ENCODE results near the gene RNF14. TPM values are rescaled to one million over a fixed set of nuclear protein-coding genes. Genes with fewer than 3 reads are reported as not detected.

RNF14 gene
- total and polyA plus RNA-seq, 2 experiments from 2014 or later: 48.2 to 53.0 TPM

- Histone ChIP-seq H3K4me3 (no peak overlapping the region), H3K9me3 (ENCODE audit: low read depth) (no peaks in the 10 kb centered on the region), H2AFZ (no peak overlapping the region), H3K9me2 (replicated peaks; ENCODE audit: insufficient read depth) (no peaks in the 10 kb centered on the region), H3K4me2 (no peak overlapping the region), H3K4me1 (ENCODE audit: insufficient read depth) (no peaks in the 10 kb centered on the region), H3K27ac (no peak overlapping the region), H3K27me3 (no peaks in the 10 kb centered on the region), H3K36me3 (replicated peaks; ENCODE audit: insufficient read depth, low read depth) (no peaks in the 10 kb centered on the region), H4K20me1 (ENCODE audit: insufficient read depth, poor library complexity, severe bottlenecking) (no peaks in the 10 kb centered on the region), H3K79me2 (peaks cover 4% of the 10 kb centered on the region)
- 96% methylated on average over 4 of the region's 4 CpGs for WGBS (ENCODE audit: low lambda C conversion rate, missing lambda C conversion rate)
- DNase-seq (ENCODE audit: low spot score): no peak
- TF ChIP-seq EZH2phosphoT487 (IDR thresholded peaks at IDR 0.05; ENCODE audit: low read depth, severe bottlenecking, unreplicated experiment): no peak
- TF ChIP-seq CTCF (IDR thresholded peaks at IDR 0.05; ENCODE audit: poor library complexity): no peak
- TF ChIP-seq EZH2 (IDR thresholded peaks at IDR 0.05; ENCODE audit: borderline replicate concordance): no peak
Measured at GRCh38 chr5:142009886-142010285, 41.0 kb downstream of the RNF14 start.

- WGBS (ENCODE audit: low lambda C conversion rate, missing lambda C conversion rate): 94% methylated on average over 9 of the region's 9 CpGs
- TF ChIP-seq CTCF (IDR thresholded peaks at IDR 0.05; ENCODE audit: poor library complexity) (no peak), EZH2 (IDR thresholded peaks at IDR 0.05; ENCODE audit: borderline replicate concordance) (no peak), EZH2phosphoT487 (IDR thresholded peaks at IDR 0.05; ENCODE audit: low read depth, severe bottlenecking, unreplicated experiment) (no peak)
Measured at GRCh38 chr5:142011572-142012185, 42.8 kb downstream of the RNF14 start.

GRCh38 chr5:142012186-142012785 is 43.4 kb downstream of the RNF14 start:
- no peaks in the 10 kb centered on the region for H4K20me1 ChIP-seq (ENCODE audit: insufficient read depth, poor library complexity, severe bottlenecking)
- H3K79me2 ChIP-seq: peaks cover 4% of the 10 kb centered on the region
- H3K27ac ChIP-seq: peak overlapping the region; percentile 81
- H3K9me3 ChIP-seq (ENCODE audit: low read depth): no peaks in the 10 kb centered on the region
- WGBS (ENCODE audit: low lambda C conversion rate, missing lambda C conversion rate): 15% methylated on average over 18 of the region's 18 CpGs
- TF ChIP-seq EZH2 (IDR thresholded peaks at IDR 0.05; ENCODE audit: borderline replicate concordance) (no peak), EZH2phosphoT487 (IDR thresholded peaks at IDR 0.05; ENCODE audit: low read depth, severe bottlenecking, unreplicated experiment) (no peak), CTCF (IDR thresholded peaks at IDR 0.05; ENCODE audit: poor library complexity) (peak; percentile 42)
- H3K4me1 ChIP-seq (ENCODE audit: insufficient read depth): no peaks in the 10 kb centered on the region
- H3K9me2 ChIP-seq (replicated peaks; ENCODE audit: insufficient read depth): no peaks in the 10 kb centered on the region
- no peaks in the 10 kb centered on the region for H3K36me3 ChIP-seq (replicated peaks; ENCODE audit: insufficient read depth, low read depth)
- no peaks in the 10 kb centered on the region for H3K27me3 ChIP-seq
- DNase-seq (ENCODE audit: low spot score): peak; percentile 48
- peak overlapping the region; percentile 92 for H2AFZ ChIP-seq
- peak overlapping the region; percentile 88 for H3K4me2 ChIP-seq
- H3K4me3 ChIP-seq: peak overlapping the region; percentile 73

More at GRCh38 chr5:142011572-142012185, 42.8 kb downstream of the RNF14 start:
- Histone ChIP-seq H3K79me2 (peaks cover 4% of the 10 kb centered on the region), H3K4me3 (peak overlapping the region; percentile 73), H2AFZ (no peak overlapping the region), H3K4me2 (peak overlapping the region; percentile 88), H4K20me1 (ENCODE audit: insufficient read depth, poor library complexity, severe bottlenecking) (no peaks in the 10 kb centered on the region), H3K27ac (no peak overlapping the region), H3K4me1 (ENCODE audit: insufficient read depth) (no peaks in the 10 kb centered on the region), H3K9me3 (ENCODE audit: low read depth) (no peaks in the 10 kb centered on the region), H3K36me3 (replicated peaks; ENCODE audit: insufficient read depth, low read depth) (no peaks in the 10 kb centered on the region), H3K27me3 (no peaks in the 10 kb centered on the region), H3K9me2 (replicated peaks; ENCODE audit: insufficient read depth) (no peaks in the 10 kb centered on the region)
- DNase-seq (ENCODE audit: low spot score): no peak

Data from hepatocyte (in vitro differentiated cells).